Fibroblast of the aortic adventitia (primary cell): Measurements from ENCODE around the gene SPAM1. TPM values are rescaled to one million over a fixed set of nuclear protein-coding genes. Genes with fewer than 3 reads are reported as not detected.

Experiments used
- DNase-seq: peaks from one replicate; pipeline ENCODE4 v3.0.0-alpha.2; 2010; ENCODE audit warnings: low read depth
- H3K4me3 ChIP-seq: 2 replicates; pipeline ENCODE4 v1.5.1; 2011; ENCODE audit warnings: low read depth, mild to moderate bottlenecking, control low read depth, low read length, moderate library complexity
- CTCF ChIP-seq: IDR thresholded peaks from 2 replicates; pipeline ENCODE4 v1.5.1; 2011; ENCODE audit warnings: mild to moderate bottlenecking, low read length, control low read depth, inconsistent platforms; ENCODE audit not compliant: insufficient read depth
- total RNA-seq: library from RNA; depleted of rRNA; stranded (reverse); fragments of >200 nt; gene quantifications from 2 replicates; pipeline ENCODE4 v1.2.3, GENCODE V29; 2012; ENCODE audit warnings: low replicate concordance

SPAM1 gene
- total RNA-seq, 1 donor, result not detected

- no peak overlapping the region for H3K4me3 ChIP-seq
- TF ChIP-seq CTCF, result no peak
- DNase-seq, result no peak
Observed at GRCh38 chr7:123974326-123974908, 49.4 kb downstream of the SPAM1 start.

GRCh38 chr7:123975084-123975483 is 50.0 kb downstream of the SPAM1 start:
- no peak for TF ChIP-seq CTCF
- no peak overlapping the region for H3K4me3 ChIP-seq
- DNase-seq, result no peak

- no peak for DNase-seq
- no peak overlapping the region for H3K4me3 ChIP-seq
- no peak for TF ChIP-seq CTCF
Observed at GRCh38 chr7:123977081-123977480, 52.0 kb downstream of the SPAM1 start.

- no peak for TF ChIP-seq CTCF
- DNase-seq, result peak; percentile 21
Observed at GRCh38 chr7:123979876-123980275, 54.8 kb downstream of the SPAM1 start.

GRCh38 chr7:123987445-123987844 is 62.4 kb downstream of the SPAM1 start:
- TF ChIP-seq CTCF, result no peak
- peak; percentile 7 for DNase-seq

More at GRCh38 chr7:123979876-123980275, 54.8 kb downstream of the SPAM1 start:
- no peak overlapping the region for H3K4me3 ChIP-seq

GRCh38 chr7:123992913-123993518 is 68.0 kb downstream of the SPAM1 start:
- no peak for DNase-seq
- H3K4me3 ChIP-seq, result no peak overlapping the region
- TF ChIP-seq CTCF, result no peak

More at GRCh38 chr7:123987445-123987844, 62.4 kb downstream of the SPAM1 start:
- H3K4me3 ChIP-seq, result no peak overlapping the region
